ENCODE results near the gene PRDX2. TPM values are rescaled to one million over a fixed set of nuclear protein-coding genes. Genes with fewer than 3 reads are reported as not detected.
A peak's percentile ranks its signal among the peaks of the same experiment; 100 is the strongest.

PRDX2 gene
- total RNA-seq, 1 donor from 2014 or later = 554 TPM

- peak; percentile 72 for TF ChIP-seq CTCF (IDR thresholded peaks at IDR 0.05; ENCODE audit: unreplicated experiment)
- DNase-seq (ENCODE audit: low spot score, unreplicated experiment) = peak; percentile 70
- Mint-ChIP-seq H3K27me3 (no peaks in the 10 kb centered on the region), H3K4me3 (ENCODE audit: low read depth) (peak overlapping the region; percentile 55), H3K27ac (no peak overlapping the region), H3K36me3 (ENCODE audit: insufficient read depth) (peaks cover 18% of the 10 kb centered on the region), H3K4me1 (ENCODE audit: low read depth) (peaks cover 2% of the 10 kb centered on the region), H3K9me3 (ENCODE audit: low read depth) (no peaks in the 10 kb centered on the region)
Measured at GRCh38 chr19:12766051-12766521, 35.5 kb downstream of the PRDX2 start.

GRCh38 chr19:12764698-12765097 is 36.9 kb downstream of the PRDX2 start:
- TF ChIP-seq CTCF (IDR thresholded peaks at IDR 0.05; ENCODE audit: unreplicated experiment) = no peak
- Mint-ChIP-seq H3K36me3 (ENCODE audit: insufficient read depth) (peaks cover 21% of the 10 kb centered on the region), H3K27me3 (no peaks in the 10 kb centered on the region), H3K27ac (no peak overlapping the region), H3K4me3 (ENCODE audit: low read depth) (no peak overlapping the region), H3K9me3 (ENCODE audit: low read depth) (no peaks in the 10 kb centered on the region), H3K4me1 (ENCODE audit: low read depth) (peaks cover 2% of the 10 kb centered on the region)
- no peak for DNase-seq (ENCODE audit: low spot score, unreplicated experiment)

- H3K27ac Mint-ChIP-seq = no peak overlapping the region
- DNase-seq (ENCODE audit: low spot score, unreplicated experiment) = no peak
- H3K4me1 Mint-ChIP-seq (ENCODE audit: low read depth) = no peaks in the 10 kb centered on the region
- no peak overlapping the region for H3K4me3 Mint-ChIP-seq (ENCODE audit: low read depth)
- no peak for TF ChIP-seq CTCF (IDR thresholded peaks at IDR 0.05; ENCODE audit: unreplicated experiment)
- no peaks in the 10 kb centered on the region for H3K9me3 Mint-ChIP-seq (ENCODE audit: low read depth)
- H3K36me3 Mint-ChIP-seq (ENCODE audit: insufficient read depth) = peaks cover 20% of the 10 kb centered on the region
- H3K27me3 Mint-ChIP-seq = no peaks in the 10 kb centered on the region
Measured at GRCh38 chr19:12763100-12763499, 38.5 kb downstream of the PRDX2 start.

GRCh38 chr19:12759686-12760085 is 41.9 kb downstream of the PRDX2 start:
- Mint-ChIP-seq H3K9me3 (ENCODE audit: low read depth) (no peaks in the 10 kb centered on the region), H3K36me3 (ENCODE audit: insufficient read depth) (peaks cover 7% of the 10 kb centered on the region), H3K27me3 (no peaks in the 10 kb centered on the region), H3K4me1 (ENCODE audit: low read depth) (peaks cover 5% of the 10 kb centered on the region), H3K27ac (no peak overlapping the region), H3K4me3 (ENCODE audit: low read depth) (no peak overlapping the region)
- no peak for TF ChIP-seq CTCF (IDR thresholded peaks at IDR 0.05; ENCODE audit: unreplicated experiment)
- DNase-seq (ENCODE audit: low spot score, unreplicated experiment) = no peak

GRCh38 chr19:12757544-12758274 is 43.9 kb downstream of the PRDX2 start:
- H3K27ac Mint-ChIP-seq = no peak overlapping the region

More at GRCh38 chr19:12757544-12758274, 43.9 kb downstream of the PRDX2 start:
- peak; percentile 72 for DNase-seq (ENCODE audit: low spot score, unreplicated experiment)
- peaks cover 5% of the 10 kb centered on the region for H3K4me1 Mint-ChIP-seq (ENCODE audit: low read depth)
- H3K36me3 Mint-ChIP-seq (ENCODE audit: insufficient read depth) = peaks cover 3% of the 10 kb centered on the region
- H3K4me3 Mint-ChIP-seq (ENCODE audit: low read depth) = peak overlapping the region; percentile 35
- peaks cover 10% of the 10 kb centered on the region for H3K27me3 Mint-ChIP-seq
- TF ChIP-seq CTCF (IDR thresholded peaks at IDR 0.05; ENCODE audit: unreplicated experiment) = peak; percentile 99
- H3K9me3 Mint-ChIP-seq (ENCODE audit: low read depth) = no peaks in the 10 kb centered on the region
